CD4-positive, alpha-beta T cell treated with Interleukin-10 for 1 hour (primary cell): ENCODE results near the gene OR7D2.
"Not testable (repeated sequence)": the region's sequence is repeated elsewhere in the genome, so short reads cannot be mapped to it uniquely, and the experiment has no call there.

ENCODE experiments used
- DNase-seq: peaks from one replicate; pipeline ENCODE4 v3.0.0-alpha.2; 2020

The OR7D2 gene

DNA sequence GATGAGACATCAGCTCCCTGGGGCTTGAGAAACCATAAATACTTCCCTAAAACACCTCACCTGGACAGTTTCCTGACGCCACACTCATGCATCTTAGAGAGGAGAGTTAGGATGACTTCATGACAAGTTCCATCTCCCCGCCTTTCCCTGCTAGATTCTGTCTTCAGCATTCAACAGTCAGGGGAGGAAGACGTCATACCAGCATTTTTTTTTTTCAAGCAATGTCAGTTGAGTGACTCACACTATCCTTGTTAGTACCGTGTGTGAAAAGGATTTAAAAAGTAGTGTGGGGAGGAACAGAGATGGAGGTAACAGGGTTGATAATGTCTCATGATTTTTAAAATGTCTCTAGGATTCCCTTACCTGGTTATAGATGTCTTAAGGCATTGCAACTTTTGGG lies at the start of gene OR7D2:
TSS of gene OR7D2 (plus strand) at position 79 of the 400 bp plus-strand sequence. CDS start 6,803 bp downstream, outside the sequence.
- DNase-seq = no peak

DNA sequence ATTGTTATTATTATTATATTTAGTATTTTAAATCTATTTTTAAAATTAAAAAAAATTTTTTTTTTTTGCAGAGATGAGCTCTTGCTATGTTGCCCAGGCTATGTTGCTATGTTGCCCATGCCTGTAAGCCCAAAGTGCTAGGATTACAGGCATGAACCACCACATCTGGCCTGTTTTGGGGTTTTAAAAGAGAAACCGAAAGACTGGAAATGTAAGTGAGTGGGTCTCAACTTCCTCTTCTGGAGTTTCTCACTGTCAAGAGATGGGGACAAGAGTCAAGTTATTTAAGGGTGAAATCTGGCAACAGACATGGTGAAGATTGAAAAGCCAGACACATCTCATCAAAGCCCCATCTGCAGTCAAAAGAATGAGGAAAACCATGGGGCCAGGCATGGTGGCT lies 47.8 kb upstream of the OR7D2 start:
- DNase-seq = no peak

DNA sequence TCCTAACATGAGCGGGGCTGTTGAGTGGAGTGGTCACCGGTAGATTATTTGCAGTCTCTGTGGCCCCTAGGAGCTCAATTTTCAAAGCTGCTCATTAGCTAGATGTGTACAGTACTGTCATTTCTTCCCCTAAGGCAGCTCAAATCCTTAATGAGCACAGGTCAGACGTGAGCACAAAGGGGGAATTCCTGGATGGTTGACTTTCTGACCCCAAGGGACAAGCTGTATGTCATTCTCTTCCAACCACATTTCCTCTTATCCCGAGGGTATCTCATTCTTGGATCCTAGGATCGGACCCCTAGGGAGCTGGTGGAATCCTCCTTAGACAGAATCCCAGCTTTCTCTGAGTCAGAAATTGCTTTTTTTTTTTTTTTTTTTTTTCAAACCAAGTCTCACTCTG lies 46.4 kb upstream of the OR7D2 start:
- DNase-seq = no peak

DNA sequence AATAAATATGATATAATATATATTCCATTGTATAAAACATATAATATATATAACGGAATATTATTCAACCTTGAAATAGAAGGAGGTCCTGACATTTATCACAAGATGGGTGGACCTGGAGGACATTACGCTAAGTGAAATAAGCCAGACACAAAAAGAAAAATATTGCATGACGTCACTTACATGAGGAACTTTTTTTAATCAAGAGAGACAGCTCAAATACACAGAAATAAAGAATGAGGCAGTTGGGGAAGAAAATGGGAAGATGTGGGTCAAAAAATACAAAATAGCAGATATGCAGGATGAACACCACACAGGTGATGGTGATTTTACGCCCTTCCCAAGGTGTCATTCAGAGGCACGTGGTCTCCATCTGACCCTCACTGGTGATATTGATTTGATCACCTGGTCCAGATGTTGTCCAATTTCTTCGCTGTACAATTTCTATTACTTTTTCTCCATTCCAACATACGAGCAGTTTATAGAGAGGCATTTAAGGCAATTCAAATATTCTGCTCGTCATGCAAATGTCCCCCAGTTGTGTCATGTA lies 39.1 kb upstream of the OR7D2 start:
- DNase-seq = no peak

DNA sequence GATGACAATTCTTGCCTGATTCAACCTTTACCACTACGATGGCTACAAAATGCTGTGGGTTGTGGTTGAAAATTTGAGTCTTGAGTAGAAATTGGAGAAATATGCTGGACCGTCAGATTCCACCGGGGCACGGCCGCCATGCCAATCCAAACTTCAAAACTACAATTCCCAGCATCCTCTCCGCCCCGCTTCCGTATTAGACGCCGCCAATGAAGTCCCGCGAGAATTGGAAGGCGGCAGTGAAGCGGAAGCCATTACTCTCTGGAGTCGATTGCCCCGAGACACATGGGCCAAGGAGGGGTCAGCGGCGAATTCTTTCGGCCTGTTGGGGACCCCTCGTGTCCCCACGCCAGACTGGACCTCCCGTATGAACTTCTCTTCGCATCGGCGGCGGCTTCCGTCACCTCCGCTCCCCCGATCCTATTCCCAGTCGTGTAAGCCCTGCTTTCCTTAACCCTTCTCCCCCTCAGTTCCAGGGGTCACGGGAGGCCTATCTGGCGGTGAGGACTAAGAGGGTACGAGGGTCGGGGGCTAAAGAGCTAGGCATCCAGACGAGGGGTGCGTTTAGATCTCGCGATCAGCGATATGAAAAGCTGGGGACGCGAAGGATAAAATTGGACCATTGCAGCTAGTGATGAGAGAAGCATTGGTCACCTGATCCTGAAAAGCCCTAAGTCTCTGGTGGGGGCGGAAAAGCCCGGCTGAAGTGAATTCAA lies 38.5 kb upstream of the OR7D2 start, which contains the start of gene ZNF317:
TSS of gene ZNF317 (plus strand) at position 239 of the 716 bp plus-strand sequence. CDS start 15,620 bp downstream, outside the sequence.
- DNase-seq = peak; percentile 93

DNA sequence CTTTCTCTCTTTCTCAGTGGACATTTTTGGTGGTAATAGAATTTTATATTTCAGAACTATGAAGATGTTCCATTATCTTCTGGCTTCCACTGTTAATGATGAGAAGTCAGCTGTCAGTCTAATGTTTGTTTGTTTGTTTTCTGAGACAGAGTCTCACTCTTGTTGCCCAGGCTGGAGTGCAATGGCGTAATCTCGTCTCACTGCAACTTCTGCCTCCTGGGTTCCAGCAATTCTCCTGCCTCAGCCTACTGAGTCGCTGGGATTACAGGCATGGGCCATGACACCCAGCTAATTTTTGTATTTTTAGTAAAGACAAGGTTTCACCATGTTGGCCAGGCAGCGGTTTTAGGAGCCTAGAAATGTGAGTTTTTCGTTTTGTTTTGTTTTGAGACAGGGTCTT lies 33.9 kb upstream of the OR7D2 start:
- DNase-seq = no peak

DNA sequence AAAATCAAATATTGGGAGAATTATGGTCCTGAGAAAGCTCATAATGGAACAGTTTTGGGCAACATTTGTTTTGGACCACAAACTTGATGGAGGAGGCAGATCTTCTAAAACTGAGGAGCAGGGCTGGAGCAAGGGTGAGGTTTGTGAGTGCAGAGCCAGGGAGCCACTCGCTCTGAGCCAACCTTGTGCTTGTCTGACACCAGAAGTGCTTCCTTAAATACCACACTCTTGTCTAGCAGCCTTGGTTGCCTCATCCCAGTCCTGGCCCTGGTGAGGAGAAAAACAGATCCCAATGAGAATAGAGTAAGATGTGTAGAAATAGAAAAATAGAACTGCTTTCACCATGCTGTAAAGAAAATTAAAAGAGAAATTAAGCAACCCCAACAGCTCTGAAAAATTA lies 31.9 kb upstream of the OR7D2 start:
- no peak for DNase-seq

DNA sequence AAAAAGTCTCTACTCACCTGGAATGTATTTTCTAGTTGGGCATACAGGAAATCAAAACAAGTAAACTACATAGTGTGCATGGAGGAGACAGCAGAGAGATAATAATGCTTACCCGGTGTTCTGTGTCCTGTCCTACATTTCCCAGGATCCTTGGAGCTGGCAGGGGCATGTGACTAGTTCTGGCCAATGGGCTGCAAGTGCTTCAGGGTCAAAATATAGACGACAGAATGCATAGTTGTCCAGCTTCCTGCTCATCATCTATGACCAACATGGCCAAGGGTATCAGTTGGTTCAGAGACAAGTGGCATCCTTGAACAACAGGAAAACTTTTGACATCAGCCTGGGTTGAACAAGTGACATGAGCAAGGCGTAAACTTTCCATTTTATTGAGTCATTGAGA lies 30.1 kb upstream of the OR7D2 start:
- no peak for DNase-seq

DNA sequence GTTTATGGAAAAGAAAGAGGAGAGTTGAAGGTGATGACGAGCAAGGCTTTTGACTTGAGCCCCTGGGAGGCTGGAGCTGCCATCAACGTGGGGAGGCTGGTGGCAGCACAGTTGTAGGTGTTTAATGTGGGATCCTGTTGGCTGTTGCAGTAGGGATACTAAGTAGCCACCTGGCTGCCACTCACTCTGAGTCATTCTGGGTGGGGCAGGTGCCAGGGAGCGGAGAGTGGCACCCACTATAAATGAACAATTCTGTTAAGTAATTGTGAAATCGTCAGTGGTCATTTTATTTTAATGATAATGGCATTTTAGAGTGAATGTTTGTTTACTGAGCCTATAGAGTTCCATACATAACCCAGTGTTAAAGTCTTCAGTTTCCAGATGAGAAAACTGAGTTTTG lies 28.8 kb upstream of the OR7D2 start:
- DNase-seq = no peak

DNA sequence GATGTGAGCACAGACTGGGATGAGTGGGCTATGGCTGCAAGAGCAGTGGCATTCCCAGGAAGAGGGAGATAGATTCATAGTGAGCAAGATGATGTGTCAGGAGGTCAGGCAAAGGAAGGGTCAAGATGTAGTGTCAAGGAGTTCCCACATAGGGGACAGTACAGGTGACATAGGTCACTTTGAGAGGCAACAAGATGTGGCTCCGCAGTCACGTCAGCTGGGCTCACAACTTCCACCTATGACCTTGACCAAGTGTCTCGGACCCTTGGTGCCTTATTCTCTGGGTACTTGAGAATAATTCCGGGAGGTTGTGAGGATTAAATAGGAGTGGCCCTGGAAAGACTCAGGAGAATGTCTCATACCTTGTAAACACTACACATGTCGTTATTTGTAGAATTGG lies 28.1 kb upstream of the OR7D2 start:
- no peak for DNase-seq

DNA sequence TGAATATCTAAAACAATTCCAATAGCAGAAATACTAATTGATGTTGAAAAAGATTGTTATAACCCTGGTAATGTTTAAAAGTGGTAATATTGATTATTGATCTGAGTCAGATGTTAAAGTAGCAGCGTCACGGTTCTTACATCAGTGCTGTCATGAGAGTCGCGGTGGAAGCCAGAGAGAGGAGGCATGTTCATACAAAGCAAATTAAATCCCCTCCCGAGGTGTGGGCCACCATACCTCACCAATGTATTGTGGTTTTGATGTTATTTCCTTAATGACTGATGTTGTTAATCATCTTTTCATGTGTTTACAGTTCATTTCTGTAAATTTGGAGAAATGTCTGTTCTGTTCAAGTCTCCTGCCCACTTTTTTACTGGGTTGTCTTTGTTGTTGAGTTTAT lies 27.4 kb upstream of the OR7D2 start:
- peak; percentile 11 for DNase-seq

DNA sequence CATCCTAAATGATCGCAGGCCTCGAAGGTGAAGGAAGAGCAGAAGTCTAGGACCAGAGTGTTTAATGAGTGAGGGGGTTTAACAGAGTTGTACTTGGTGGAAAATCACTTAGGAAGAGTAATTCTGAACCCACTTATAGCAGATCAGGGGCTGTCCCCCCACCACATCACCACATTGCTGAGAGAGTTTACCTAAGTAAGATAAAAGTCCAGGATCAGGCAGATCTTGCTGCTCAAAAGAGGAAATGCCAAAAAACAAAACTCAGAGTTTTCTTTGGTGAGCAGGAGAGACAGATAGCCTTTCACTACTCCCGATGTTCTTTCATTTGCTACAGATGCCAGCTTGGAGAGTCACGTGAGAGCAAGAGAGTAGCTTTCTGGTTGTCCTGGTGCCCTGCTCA lies 23.2 kb upstream of the OR7D2 start:
- DNase-seq = no peak

DNA sequence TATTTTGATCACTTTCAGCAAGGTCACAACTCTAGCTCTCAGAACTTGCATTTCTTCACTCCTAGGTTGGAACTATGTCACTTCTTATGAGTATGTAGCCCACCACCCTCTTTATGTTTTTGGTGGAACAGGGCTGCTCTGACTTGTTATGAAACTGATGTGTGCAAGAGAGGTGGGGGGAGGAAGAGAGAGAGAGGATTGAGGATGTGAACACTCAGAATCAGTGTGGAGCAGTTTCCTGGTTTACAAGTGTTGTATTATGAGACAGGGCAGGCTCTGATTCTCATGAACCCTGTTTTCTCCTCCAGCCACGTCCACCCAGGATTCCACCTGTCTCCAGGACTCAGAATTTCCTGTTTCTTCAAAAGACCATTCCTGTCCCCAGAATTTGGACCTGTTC lies 22.5 kb upstream of the OR7D2 start:
- DNase-seq = no peak

DNA sequence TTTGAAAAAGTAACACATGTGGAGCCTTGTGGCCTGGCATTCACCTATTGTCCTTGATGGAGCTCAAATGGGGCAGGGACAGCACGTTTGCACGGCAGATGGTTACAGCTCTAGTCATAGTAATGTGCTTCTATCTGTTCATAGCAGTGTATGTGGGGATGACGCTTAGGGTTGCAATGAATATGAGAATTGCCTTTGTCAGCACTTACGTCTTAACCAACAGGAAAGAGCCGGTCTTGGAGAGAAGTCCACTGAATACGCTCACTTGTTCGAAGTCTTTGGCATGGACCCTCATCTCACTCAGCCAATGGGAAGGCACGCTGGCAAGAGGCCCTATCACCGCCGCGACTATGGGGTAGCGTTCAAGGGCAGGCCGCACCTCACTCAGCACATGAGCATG lies 18.9 kb upstream of the OR7D2 start:
- no peak for DNase-seq

DNA sequence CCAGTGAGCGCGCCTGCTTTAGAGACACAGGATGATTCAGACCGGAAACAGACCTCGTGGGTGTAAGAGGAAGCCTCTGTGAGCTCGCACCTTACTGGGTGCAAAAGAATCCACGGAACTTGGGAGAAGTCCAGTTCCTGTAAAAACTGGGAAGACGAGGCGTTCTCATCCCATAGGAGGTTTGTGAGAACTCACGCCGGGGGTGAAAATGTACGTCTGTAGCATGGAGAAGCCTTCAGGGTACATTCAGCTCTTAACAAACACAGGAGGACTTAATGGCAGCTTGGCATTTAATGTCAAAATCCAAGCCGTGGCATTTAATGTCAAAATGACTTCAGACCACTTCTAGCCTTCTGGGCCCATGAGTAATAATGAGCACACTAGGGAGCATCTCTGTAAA lies 17.4 kb upstream of the OR7D2 start:
- DNase-seq = no peak

DNA sequence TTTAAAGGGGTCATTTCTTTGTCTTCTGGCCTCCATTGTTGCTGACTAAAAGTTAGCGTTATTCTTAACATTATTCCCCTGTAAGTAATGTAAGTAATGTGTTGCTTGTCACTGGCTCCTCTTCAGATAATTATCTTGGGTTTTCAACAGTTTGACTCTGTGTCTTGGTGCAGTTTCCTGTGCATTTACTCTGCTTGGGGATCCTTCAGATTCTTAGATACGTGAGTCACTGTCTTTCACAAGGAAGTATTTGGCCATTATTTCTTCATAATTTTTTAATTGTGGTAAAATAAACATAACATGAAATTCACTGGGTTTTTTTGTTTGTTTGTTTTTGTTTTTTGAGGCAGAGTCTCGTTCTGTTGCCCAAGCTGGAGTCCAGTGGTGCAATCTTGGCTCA lies 13.5 kb upstream of the OR7D2 start:
- DNase-seq = no peak

DNA sequence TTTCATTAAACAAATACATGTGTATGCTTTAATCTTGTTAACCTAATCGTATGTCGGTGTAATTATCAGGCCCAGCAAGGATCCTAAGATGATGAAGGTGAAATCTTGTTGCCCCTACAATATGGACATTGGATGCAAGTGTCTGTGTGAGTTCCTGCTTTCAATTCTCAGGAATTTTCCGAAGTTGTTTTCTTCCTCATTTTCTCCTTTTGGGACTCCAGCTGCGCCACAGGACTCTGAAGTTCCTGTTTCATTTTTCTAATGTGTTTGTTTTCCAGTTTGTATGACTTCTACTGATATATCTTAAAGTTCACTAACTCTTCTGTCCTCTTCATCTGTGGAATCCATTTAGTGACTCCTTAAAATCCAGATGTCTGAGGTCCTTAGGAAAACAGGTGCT lies 11.9 kb upstream of the OR7D2 start:
- no peak for DNase-seq

DNA sequence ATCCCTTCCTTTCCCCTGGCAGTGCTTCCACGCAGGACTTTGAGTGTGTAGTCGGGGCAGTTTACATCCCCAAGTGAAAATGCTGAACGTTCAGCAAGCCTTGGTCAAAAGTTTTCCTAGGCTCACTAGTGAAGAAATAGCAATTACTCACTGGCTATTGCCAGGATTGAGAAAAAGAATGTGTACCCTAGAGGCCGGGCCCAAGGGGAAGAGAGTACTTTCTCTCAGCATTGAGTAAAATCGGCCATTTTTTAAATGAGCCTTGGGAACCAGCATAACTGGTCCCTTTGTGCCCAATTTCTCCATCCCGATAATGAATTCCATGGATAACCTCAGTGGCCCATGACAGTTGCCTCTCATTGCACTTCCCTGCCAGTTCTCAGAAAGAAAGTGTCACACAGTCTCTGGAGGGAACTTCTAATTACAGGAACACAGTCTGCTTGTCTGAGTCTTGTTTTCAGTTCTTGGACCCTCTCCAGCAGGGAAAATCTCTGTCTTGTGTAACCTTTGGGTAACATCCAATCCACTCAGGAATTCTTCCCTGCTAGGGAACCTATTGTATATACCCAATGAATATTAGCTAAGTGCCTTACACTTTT lies 7.3 kb upstream of the OR7D2 start:
- no peak for DNase-seq

DNA sequence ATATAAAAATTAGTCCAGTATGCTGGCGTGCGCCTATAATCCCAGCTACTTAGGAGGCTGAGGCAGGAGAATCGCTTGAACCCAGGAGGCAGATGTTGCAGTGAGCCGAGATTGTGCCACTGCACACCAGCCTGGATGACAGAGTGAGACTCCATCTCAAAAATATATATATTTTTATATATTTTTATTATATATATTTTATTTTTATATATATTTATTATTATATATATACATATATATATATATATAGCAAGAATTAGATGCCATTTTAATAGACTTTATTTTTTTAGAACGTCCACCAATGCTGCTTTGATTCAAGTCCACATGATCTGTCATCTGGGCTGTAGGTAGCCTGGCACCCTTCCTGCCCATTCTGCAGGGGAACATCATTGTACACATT lies 3.5 kb upstream of the OR7D2 start:
- DNase-seq = no peak

DNA sequence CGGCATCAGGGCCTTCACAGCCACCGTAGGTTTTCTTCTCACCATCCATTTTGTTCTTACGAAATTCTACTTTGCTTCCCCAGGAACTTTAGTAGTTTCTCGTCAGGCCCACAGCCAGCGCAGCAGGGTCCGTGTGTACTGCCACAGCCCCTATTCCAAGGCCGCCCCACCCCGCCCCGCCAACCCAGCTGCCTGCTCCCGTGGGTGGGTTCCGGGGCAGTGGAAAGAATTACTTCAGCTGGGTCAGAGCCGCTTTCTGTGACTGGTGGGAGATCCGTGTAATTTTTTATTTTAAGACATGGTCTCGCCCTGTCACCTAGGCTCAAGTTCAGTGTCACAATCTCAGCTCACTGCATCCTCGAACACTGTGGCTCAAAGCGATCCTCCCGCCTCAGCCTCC lies 4.2 kb downstream of the OR7D2 start:
- DNase-seq = no peak

DNA sequence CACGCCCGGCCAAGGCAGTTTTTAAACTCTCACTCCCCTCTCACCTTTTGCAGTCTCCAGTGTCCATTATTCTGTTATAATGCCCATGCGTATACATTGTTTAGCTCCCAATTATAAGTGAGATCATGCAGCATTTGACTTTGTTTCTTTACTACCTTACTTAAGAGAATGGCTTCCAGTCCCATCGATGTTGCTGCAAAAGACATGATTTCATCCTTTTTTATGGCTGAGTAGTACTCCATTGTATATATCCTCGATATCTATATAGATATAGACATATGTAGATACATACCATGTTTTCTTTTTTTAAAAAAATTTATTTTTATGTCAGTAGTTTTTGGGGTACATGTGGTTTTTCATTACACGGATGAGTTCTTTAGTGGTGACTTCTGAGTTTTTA lies 8.4 kb downstream of the OR7D2 start:
- no peak for DNase-seq

DNA sequence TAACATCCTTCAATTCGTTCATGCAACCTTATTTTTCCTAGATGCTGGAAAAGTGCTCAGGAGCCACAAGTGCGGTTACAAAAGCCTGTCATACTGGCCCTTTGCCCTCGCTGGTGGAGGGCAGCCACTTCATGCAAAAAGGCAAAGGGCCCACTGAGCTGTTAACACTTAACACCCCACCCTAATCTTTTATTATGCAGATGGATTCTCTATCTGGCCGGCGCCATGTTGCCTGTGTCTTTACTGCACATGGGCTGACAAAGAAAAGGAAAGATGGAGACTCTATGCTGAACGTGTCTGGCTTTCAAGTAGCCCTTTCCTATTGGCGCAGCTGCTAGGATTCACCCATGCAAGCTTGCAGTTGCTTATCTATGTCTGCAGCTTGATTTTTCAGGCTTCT lies 10.8 kb downstream of the OR7D2 start:
- no peak for DNase-seq

DNA sequence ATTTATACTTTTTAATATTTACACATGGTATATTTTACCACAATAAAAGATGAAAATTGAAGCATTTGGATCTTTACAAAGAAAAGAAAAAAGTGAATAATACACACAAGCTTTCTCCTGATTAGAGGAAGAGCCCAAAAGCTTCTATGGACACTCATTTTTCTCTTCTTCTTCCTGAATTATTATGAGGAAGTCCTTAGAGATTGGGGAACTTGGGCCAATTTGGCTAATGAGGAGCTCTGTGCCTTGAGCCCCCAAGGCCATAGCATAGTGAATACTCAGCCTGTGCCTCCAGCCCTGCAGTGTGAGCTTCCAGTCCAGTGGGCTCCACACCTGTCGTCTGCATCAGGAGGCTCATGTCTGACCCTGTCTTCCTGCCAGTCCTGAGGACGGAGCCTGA lies 19.3 kb downstream of the OR7D2 start:
- DNase-seq = not testable (repeated sequence)

DNA sequence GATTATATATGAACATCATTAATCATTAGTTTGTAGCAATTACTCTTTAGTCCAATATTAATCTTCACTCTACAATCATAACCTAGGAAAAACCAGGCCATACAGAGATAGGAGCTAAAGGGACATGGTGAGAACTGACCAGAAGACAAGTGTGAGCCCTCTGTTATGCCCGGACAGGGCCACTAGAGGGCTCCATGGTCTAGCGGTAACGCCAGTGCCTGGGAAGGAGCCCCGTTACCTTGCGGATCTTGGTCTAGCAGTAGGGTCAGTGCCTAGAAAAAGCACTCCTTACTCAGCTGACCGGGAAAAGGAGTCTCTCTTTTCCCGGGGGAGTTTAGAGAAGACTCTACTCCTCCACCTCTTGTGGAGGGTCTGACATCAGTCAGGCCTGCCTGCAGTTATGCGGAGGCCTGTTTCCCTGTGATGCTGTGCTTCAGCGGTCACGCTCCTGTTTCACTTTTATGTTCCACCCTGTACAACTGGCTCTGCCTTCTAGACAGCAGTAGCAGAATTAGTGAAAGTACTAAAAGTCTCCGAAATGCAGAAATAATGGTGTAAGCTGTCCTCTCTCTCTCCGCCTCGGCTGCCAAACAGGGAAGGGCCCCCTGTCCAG lies 26.8 kb downstream of the OR7D2 start:
- peak; percentile 68 for DNase-seq
